ENCODE measurements around the gene LGALS13. TPM values are rescaled to one million over a fixed set of nuclear protein-coding genes. Genes with fewer than 3 reads are reported as not detected.

The LGALS13 gene
- total RNA-seq, 2 donors from 2014 or later, result not detected

DNA sequence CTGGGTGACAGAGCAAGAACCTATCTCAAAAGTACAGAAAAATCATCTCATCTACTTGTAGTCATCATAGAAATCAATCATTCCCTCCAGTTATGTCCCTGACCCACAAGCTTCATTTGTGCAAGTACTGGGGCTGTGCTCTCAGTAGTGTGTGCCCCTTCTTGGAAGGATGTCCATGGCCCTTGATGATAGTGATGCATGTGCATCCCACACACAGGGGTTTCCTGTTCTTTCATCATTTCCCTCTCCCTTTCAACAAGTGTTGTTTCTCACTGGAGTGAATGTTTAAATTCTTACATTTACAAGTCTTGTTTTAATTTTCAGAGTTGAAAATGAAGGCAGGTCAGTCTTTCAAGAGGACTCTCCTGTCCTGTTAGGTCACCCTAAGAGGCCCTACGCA is 1.5 kb downstream of the LGALS13 start:
- no peak overlapping the region for H3K27ac Mint-ChIP-seq
- Histone ChIP-seq H3K36me3 (ENCODE audit: control insufficient read depth, insufficient read depth, low read length) (no peaks in the 10 kb centered on the region), H3K27me3 (ENCODE audit: control insufficient read depth, insufficient read depth, low read length, poor library complexity, severe bottlenecking) (peaks cover 20% of the 10 kb centered on the region), H3K4me1 (ENCODE audit: control insufficient read depth, insufficient read depth, low read length) (no peaks in the 10 kb centered on the region), H3K9me3 (ENCODE audit: control insufficient read depth, low read length) (no peaks in the 10 kb centered on the region), H3K27ac (ENCODE audit: low read depth, low read length) (no peak overlapping the region), H3K4me3 (ENCODE audit: low read length) (no peak overlapping the region), H3K9ac (ENCODE audit: extremely low read depth, low read length, poor library complexity, severe bottlenecking) (no peak overlapping the region)
- 92 to 100% methylated on average over 1 of the region's 1 CpG for WGBS, 2 experiments (ENCODE audit: insufficient coverage in 1 of 2, insufficient read length in 1 of 2)
- DNase-seq, result no peak
- TF ChIP-seq, protein P1, sequence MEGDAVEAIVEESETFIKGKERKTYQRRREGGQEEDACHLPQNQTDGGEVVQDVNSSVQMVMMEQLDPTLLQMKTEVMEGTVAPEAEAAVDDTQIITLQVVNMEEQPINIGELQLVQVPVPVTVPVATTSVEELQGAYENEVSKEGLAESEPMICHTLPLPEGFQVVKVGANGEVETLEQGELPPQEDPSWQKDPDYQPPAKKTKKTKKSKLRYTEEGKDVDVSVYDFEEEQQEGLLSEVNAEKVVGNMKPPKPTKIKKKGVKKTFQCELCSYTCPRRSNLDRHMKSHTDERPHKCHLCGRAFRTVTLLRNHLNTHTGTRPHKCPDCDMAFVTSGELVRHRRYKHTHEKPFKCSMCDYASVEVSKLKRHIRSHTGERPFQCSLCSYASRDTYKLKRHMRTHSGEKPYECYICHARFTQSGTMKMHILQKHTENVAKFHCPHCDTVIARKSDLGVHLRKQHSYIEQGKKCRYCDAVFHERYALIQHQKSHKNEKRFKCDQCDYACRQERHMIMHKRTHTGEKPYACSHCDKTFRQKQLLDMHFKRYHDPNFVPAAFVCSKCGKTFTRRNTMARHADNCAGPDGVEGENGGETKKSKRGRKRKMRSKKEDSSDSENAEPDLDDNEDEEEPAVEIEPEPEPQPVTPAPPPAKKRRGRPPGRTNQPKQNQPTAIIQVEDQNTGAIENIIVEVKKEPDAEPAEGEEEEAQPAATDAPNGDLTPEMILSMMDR (conservative IDR thresholded peaks at IDR 0.05), result no peak
- H3K4me1 Mint-ChIP-seq, result no peaks in the 10 kb centered on the region
- H3K27me3 Mint-ChIP-seq (ENCODE audit: insufficient read depth), result peaks cover 7% of the 10 kb centered on the region
- no peak overlapping the region for H3K4me3 Mint-ChIP-seq
- no peaks in the 10 kb centered on the region for H3K36me3 Mint-ChIP-seq (ENCODE audit: low read depth)
- no peaks in the 10 kb centered on the region for H3K9me3 Mint-ChIP-seq

DNA sequence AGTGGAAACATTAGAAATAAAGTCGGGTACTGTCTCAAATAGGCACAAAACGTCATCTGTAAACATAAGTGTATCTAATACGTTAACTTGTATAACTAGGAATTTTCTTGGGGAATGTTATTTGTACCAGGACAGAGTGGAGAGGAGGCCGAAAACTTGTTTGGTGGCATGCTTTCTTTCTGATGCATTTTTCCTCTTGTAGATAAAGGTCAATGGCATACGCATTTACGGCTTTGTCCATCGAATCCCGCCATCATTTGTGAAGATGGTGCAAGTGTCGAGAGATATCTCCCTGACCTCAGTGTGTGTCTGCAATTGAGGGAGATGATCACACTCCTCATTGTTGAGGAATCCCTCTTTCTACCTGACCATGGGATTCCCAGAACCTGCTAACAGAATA is 4.7 kb downstream of the LGALS13 start:
- H3K27ac ChIP-seq (ENCODE audit: low read depth, low read length), result no peak overlapping the region
- H3K9ac ChIP-seq (ENCODE audit: extremely low read depth, low read length, poor library complexity, severe bottlenecking), result no peak overlapping the region

DNA sequence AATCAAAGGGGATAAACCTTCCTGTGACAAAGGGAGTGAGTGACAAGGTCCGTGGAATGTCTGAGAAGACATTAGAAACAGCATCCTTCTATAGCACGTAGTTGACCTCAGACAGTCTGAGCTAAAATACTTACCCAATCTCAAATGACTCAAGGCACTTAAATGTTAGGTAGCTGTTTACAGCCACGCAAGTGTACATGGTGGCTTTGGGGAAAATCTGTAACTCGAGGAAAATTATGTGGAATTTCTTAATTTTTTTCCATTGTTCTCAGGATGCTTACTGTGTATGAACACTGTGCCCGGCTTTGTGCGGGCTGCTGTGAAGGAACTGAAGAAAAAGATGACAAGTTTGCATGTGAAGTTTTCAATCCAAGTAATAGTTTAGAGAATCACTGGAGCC is 5.2 kb downstream of the LGALS13 start:
- peaks cover 6% of the 10 kb centered on the region for H3K9me3 Mint-ChIP-seq
- H3K27ac Mint-ChIP-seq, result no peak overlapping the region
- H3K4me3 Mint-ChIP-seq, result no peak overlapping the region
- no peaks in the 10 kb centered on the region for H3K4me1 Mint-ChIP-seq
- DNase-seq, result no peak
- TF ChIP-seq, protein P1 (conservative IDR thresholded peaks at IDR 0.05), result no peak
- H3K4me3 ChIP-seq (ENCODE audit: low read length), result no peak overlapping the region
- H3K9ac ChIP-seq (ENCODE audit: extremely low read depth, low read length, poor library complexity, severe bottlenecking), result no peak overlapping the region
- H3K4me1 ChIP-seq (ENCODE audit: control insufficient read depth, insufficient read depth, low read length), result no peaks in the 10 kb centered on the region
- peaks cover 3% of the 10 kb centered on the region for H3K9me3 ChIP-seq (ENCODE audit: control insufficient read depth, low read length)
- no peaks in the 10 kb centered on the region for H3K36me3 ChIP-seq (ENCODE audit: control insufficient read depth, insufficient read depth, low read length)
- WGBS, 2 experiments (ENCODE audit: insufficient coverage in 1 of 2, insufficient read length in 1 of 2), result 67 to 77% methylated on average over 4 to 6 of the region's 6 CpGs
- H3K36me3 Mint-ChIP-seq (ENCODE audit: low read depth), result no peaks in the 10 kb centered on the region
- peaks cover 15% of the 10 kb centered on the region for H3K27me3 ChIP-seq (ENCODE audit: control insufficient read depth, insufficient read depth, low read length, poor library complexity, severe bottlenecking)
- H3K27me3 Mint-ChIP-seq (ENCODE audit: insufficient read depth), result peaks cover 8% of the 10 kb centered on the region
- H3K27ac ChIP-seq (ENCODE audit: low read depth, low read length), result no peak overlapping the region

More for the DNA sequence above, 4.7 kb downstream of the LGALS13 start:
- H3K9me3 Mint-ChIP-seq, result peaks cover 1% of the 10 kb centered on the region
- Histone ChIP-seq H3K36me3 (ENCODE audit: control insufficient read depth, insufficient read depth, low read length) (no peaks in the 10 kb centered on the region), H3K9me3 (ENCODE audit: control insufficient read depth, low read length) (no peaks in the 10 kb centered on the region), H3K4me1 (ENCODE audit: control insufficient read depth, insufficient read depth, low read length) (no peaks in the 10 kb centered on the region), H3K4me3 (ENCODE audit: low read length) (no peak overlapping the region), H3K27me3 (ENCODE audit: control insufficient read depth, insufficient read depth, low read length, poor library complexity, severe bottlenecking) (peaks cover 20% of the 10 kb centered on the region)
- 90 to 92% methylated on average over 9 of the region's 9 CpGs for WGBS, 2 experiments (ENCODE audit: insufficient coverage in 1 of 2, insufficient read length in 1 of 2)
- peaks cover 6% of the 10 kb centered on the region for H3K27me3 Mint-ChIP-seq (ENCODE audit: insufficient read depth)
- H3K4me3 Mint-ChIP-seq, result no peak overlapping the region
- no peaks in the 10 kb centered on the region for H3K36me3 Mint-ChIP-seq (ENCODE audit: low read depth)
- TF ChIP-seq, protein P1 (conservative IDR thresholded peaks at IDR 0.05), result no peak
- no peaks in the 10 kb centered on the region for H3K4me1 Mint-ChIP-seq
- no peak overlapping the region for H3K27ac Mint-ChIP-seq
- no peak for DNase-seq
